HG03066 (cell line): ENCODE data around the gene FHOD3.
"Not testable (repeated sequence)": the region's sequence is repeated elsewhere in the genome, so short reads cannot be mapped to it uniquely, and the experiment has no call there.

ENCODE experiments used
- ATAC-seq: cut with Tn5 transposase; IDR thresholded peaks from one replicate; pipeline ENCODE4 v1.9.1; 2021; ENCODE audit warnings: low read depth; ENCODE audit not compliant: unreplicated experiment

The FHOD3 gene

GRCh38 chr18:36798738-36799473, 501.4 kb downstream of the FHOD3 start:
- no peak for ATAC-seq

- ATAC-seq = no peak
These were observed 507.6 kb downstream of the FHOD3 start for GRCh38 chr18:36805105-36805504.

- ATAC-seq = no peak
These were observed 511.2 kb downstream of the FHOD3 start for GRCh38 chr18:36808681-36809080.

GRCh38 chr18:36809590-36810381, 512.3 kb downstream of the FHOD3 start:
- ATAC-seq = peak; percentile 98

- ATAC-seq = no peak
These were observed 513.9 kb downstream of the FHOD3 start for GRCh38 chr18:36811430-36811829.

GRCh38 chr18:36811955-36812354, 514.4 kb downstream of the FHOD3 start:
- ATAC-seq = no peak

- ATAC-seq = no peak
These were observed 515.2 kb downstream of the FHOD3 start for GRCh38 chr18:36812678-36813077.

- no peak for ATAC-seq
These were observed 515.7 kb downstream of the FHOD3 start for GRCh38 chr18:36813101-36813775.

- ATAC-seq = no peak
These were observed 516.3 kb downstream of the FHOD3 start for GRCh38 chr18:36813824-36814223.

- ATAC-seq = no peak
These were observed 517.5 kb downstream of the FHOD3 start for GRCh38 chr18:36814994-36815393.

GRCh38 chr18:36816096-36816495, 518.6 kb downstream of the FHOD3 start:
- not testable (repeated sequence) for ATAC-seq

- no peak for ATAC-seq
These were observed 519.5 kb downstream of the FHOD3 start for GRCh38 chr18:36817039-36817438.

- no peak for ATAC-seq
These were observed 521.1 kb downstream of the FHOD3 start for GRCh38 chr18:36818652-36819051.

- no peak for ATAC-seq
These were observed 522.1 kb downstream of the FHOD3 start for GRCh38 chr18:36819621-36820020.

GRCh38 chr18:36821681-36822080, 524.2 kb downstream of the FHOD3 start:
- no peak for ATAC-seq

- no peak for ATAC-seq
These were observed 528.0 kb downstream of the FHOD3 start for GRCh38 chr18:36825526-36825925.

- no peak for ATAC-seq
These were observed 529.0 kb downstream of the FHOD3 start for GRCh38 chr18:36826556-36826955.

- peak; percentile 19 for ATAC-seq
These were observed 530.7 kb downstream of the FHOD3 start for GRCh38 chr18:36828157-36828629.

- peak; percentile 90 for ATAC-seq
These were observed 531.3 kb downstream of the FHOD3 start, which contains the start of the genes KIAA1328 and TPGS2 for GRCh38 chr18:36828630-36829361. TSS of gene KIAA1328 (plus strand) at chr18:36829127. CDS start at chr18:36829139, 12 bp downstream. TSS of gene TPGS2 (minus strand) at chr18:36829002. CDS start at chr18:36828767, 235 bp downstream.
